HG03521 (cell line): Measurements from ENCODE around the gene TGFBR1.
"Not testable (repeated sequence)": the region's sequence is repeated elsewhere in the genome, so short reads cannot be mapped to it uniquely, and the experiment has no call there.

Experiments used
- ATAC-seq: cut with Tn5 transposase; IDR thresholded peaks from one replicate; pipeline ENCODE4 v1.9.1; 2021; ENCODE audit warnings: mild to moderate bottlenecking, moderate library complexity; ENCODE audit not compliant: unreplicated experiment

The TGFBR1 gene

GRCh38 chr9:99184475-99185347, 79.8 kb downstream of the TGFBR1 start:
- peak; percentile 47 for ATAC-seq

DNA sequence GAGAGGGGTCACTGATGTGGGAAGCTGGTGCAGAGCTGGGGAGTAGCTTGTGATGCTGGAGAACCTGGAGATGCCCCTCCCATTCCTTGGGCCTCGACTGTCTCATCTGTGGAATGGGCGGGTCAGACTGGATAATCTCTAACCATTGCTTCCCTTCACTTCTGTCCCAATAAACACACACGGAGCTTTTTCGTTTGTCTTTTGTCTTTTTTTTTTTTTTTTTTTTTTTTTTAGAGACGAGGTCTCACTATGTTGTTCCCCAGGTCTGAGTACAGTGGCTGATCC, 80.4 kb downstream of the TGFBR1 start:
- no peak for ATAC-seq

DNA sequence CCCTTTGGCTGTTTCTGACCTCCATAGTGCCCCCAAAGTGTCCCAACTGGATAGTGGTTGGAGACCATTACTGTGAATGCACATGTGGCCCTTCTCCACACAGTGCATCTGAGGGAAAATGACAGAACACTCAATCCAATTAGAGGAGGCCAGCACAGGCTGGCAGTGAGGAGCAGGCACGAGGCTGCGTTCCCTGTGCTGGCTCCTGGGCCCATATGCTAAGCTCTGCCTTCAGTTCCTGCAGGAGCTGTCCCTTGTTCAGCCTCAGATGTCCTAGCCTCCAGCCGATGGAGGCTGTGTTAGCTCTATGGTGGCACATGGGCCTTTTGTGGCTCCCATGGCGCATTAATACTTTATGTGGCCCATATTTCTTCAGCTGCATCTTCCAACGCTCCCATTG, 81.0 kb downstream of the TGFBR1 start:
- ATAC-seq, result no peak

- no peak for ATAC-seq
Observed at GRCh38 chr9:99187311-99187710, 82.4 kb downstream of the TGFBR1 start.

GRCh38 chr9:99189186-99189585, 84.3 kb downstream of the TGFBR1 start:
- no peak for ATAC-seq

DNA sequence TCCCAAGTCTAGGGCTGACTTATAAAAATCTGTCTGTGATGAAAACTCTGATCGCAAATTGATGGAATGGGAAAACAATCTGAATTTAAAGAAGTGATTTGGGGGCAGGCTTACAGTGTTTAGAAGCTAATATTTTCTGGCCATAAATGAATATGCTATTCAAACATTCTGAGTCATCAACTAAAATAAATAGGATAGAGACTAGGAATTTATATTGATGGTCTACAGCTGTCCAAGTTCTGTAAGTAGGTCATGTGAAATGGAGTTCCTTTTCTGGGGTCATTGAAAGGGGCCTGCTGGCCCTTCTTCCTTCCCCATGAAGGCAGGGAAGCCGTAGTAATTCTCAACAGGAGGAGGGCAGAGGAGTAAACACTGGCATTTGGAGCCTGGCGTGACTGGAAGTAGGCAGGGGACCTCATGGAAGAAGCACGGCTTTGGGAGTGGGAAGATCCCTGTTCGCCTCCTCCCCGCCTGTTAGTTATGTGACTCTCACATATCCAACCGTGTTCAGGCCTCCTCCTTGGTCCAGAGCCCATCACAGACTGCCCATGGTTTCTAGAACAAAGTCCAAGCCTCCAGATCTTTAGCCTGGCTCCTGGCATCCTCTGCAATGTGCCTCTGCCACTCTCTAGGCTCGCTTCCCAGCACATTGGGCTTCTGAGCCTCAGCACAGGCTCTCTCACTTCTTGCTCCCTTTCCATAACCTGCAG, 85.1 kb downstream of the TGFBR1 start:
- ATAC-seq, result no peak

DNA sequence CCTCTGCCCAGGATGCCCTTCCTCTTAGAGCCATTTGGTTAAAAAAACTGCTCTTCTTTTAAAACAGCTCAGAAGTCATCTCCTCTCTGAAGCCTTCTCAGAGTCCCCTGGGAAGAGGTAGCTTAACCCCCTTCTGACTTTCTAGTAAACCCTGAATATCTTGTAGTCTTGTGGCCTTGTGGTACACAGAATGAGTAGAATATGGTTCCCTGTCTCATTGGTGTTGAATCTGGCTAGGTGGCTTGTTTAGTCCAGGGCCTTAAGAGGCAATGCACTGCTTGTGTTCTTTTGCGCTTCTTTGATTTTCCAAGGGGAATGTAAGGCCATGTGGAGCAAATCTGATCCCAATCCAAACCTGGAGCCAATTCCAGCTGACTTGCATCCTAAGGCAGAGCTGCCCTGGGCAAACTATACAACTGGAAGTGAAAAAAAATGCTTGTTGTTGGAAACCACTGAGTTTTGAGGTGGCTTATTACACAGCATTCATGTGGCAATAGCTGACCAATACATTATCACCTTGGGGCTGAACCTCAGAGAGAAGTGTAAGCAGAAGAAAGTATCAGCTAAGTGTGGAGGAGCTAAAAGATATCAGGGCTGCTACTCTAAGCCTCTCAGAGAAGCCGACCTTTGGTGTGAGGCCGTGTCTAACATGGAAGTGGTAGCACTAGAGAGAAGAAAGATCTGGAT, 85.8 kb downstream of the TGFBR1 start:
- no peak for ATAC-seq

DNA sequence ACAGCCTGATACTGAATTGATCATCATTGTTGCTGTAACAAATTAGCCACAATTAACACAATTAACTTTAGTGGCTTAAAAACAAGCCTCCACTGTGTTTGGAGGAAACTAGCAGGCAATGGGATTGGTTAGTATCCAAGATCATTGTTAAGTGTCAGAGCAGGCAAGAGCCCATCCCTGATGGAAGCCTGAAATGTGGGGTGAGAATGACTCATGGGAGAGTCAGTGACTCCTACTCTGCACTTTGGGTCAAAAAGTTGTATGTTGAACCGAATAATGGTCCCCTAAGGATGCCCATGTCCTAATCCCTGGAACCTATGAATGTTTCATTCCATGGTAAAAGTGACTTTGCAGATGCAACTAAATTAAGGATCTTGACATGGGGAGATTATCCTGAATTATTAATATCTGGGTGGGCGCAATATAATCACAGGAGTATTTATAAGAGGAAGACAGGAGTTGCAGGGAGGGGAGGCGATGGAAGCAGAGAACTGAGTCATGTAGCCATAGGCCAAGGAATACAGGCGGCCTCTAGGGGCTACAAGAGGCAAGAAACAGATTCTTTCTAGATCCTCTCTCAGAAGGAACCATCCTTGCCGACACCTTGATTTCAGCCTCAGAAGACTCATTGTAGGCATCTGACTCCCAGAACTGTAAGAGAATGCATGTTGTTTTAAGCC, 88.0 kb downstream of the TGFBR1 start:
- ATAC-seq, result no peak

DNA sequence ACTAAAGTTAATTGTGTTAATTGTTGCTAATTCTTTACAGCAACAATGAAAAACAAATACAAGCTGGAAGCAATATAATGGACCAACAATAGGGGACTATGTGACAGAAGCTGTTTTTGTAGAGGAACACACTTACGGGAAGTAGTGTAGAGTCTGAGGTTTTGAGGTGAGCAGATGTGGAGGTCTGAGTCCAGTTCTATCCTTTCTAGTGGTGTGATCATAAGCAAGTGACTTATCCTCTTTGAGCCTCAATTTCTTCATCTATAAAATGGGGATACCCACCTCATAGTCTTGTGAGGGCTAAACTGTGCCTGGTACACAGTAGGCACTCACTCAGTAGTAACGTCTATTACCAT, 88.5 kb downstream of the TGFBR1 start:
- ATAC-seq, result no peak

DNA sequence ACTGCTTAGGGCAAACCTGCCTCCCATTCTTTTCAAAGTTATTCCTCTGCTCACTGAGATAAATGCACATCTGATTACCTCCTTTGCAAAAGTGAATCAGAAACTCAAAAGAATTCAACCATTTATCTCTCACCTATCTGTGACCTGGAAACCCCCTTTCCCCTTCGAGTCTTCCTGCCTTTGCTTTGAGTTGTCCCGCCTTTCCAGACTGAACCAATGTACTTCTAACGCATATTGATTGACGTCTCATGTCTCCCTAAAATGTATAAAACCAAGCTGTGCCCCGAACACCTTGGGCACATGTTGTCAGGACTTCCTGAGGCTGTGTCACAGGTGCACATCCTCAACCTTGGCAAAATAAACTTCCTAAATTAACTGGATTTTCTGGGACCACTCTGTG, 91.6 kb downstream of the TGFBR1 start:
- not testable (repeated sequence) for ATAC-seq

DNA sequence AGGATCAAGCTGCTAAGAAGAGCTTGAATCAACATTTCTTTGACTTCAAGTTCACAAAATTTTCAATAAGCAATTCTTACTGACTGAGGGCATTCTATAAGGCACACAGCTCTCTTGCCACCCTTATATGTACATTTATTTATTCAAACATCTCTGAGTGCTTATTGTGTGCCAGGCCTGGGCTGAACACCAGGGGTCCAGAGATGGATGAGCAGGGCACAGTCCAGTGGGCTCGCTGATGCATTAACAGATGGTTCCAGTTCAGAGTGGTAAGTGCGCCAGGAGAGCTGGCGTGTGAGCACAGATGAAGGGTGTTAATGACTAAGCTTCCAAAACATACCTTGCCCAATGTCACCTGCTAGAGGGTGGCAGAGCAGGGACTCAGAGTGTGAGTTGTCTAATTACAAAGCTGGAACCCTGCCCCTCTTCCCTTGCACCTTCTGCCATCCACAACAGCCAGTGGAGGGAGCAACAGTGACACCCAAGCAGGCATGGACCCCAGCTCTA, 92.3 kb downstream of the TGFBR1 start:
- no peak for ATAC-seq

- ATAC-seq, result no peak
Observed at GRCh38 chr9:99197987-99198386, 93.1 kb downstream of the TGFBR1 start.

DNA sequence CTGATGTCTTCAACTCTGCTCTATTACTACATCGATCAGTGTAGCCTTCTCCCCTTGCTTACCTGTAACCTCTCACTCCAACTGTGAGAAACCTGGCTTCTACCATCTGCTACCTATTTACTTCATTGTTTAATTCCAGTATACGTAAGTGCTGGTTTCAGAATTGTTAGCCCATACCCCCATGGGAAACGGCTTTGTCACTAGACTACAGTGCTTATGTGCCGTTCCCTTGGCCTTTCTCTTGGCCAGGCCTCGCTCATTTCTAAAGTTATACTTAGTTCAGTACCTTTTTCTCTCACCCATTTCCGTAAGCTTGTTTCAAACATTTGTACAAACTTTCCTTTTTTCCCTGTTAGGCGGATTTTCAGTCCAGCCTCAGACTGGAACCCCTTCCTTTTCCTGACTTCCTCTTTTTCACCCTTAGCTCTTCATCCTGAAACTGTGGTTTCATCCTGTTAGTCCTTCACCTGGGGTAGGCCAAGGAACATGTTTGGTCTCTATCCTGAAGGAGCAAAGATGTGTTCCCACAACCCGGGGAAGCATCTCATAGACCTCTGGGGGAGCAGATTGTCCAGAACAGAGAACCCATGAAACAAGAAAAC, 95.1 kb downstream of the TGFBR1 start:
- no peak for ATAC-seq

- no peak for ATAC-seq
Observed at GRCh38 chr9:99201603-99202002, 96.7 kb downstream of the TGFBR1 start.
